ENCODE data around the gene ITGA6.

GRCh38 chr2:172481507-172482262 is 54.3 kb downstream of the ITGA6 start:
- TF ChIP-seq CTCF (IDR thresholded peaks at IDR 0.05; ENCODE audit: insufficient read depth, low read depth, low read length) (no peak), EZH2 (IDR thresholded peaks at IDR 0.05; ENCODE audit: insufficient read depth, low read length) (no peak)

All from astrocyte (in vitro differentiated cells and primary cell).